Central memory CD8-positive, alpha-beta T cell (primary cell): ENCODE data around the gene NINJ1.

ENCODE experiments used
- ATAC-seq: fragments of 150-1000 bp; cut with Tn5 transposase; replicated peaks from 2 replicates; pipeline ENCODE4 v1.10.0; 2022; ENCODE audit warnings: mild to moderate bottlenecking, moderate FRiP score, moderate number of reproducible peaks; ENCODE audit not compliant: poor library complexity, severe bottlenecking; ENCODE audit errors: extremely low read depth
- DNase-seq, 2 donors: peaks; one replicate each; pipeline ENCODE4 v3.0.0; 2021; ENCODE audit warnings: low spot score in 2 of 2
- H3K27ac Mint-ChIP-seq: one replicate; pipeline ENCODE4 v1.8.0; 2022; ENCODE audit warnings: low read depth, mild to moderate bottlenecking, moderate library complexity, mixed read lengths
- H3K27me3 Mint-ChIP-seq: one replicate; pipeline ENCODE4 v1.8.0; 2022; ENCODE audit warnings: mixed read lengths
- H3K36me3 Mint-ChIP-seq: one replicate; pipeline ENCODE4 v1.8.0; 2022; ENCODE audit warnings: mild to moderate bottlenecking, moderate library complexity, mixed read lengths; ENCODE audit not compliant: insufficient read depth
- H3K4me1 Mint-ChIP-seq: one replicate; pipeline ENCODE4 v1.8.0; 2022; ENCODE audit warnings: mixed read lengths
- H3K4me3 Mint-ChIP-seq: one replicate; pipeline ENCODE4 v1.8.0; 2022; ENCODE audit warnings: mild to moderate bottlenecking, moderate library complexity, mixed read lengths
- H3K9me3 Mint-ChIP-seq: one replicate; pipeline ENCODE4 v1.8.0; 2022; ENCODE audit warnings: mixed read lengths

NINJ1 gene

DNA sequence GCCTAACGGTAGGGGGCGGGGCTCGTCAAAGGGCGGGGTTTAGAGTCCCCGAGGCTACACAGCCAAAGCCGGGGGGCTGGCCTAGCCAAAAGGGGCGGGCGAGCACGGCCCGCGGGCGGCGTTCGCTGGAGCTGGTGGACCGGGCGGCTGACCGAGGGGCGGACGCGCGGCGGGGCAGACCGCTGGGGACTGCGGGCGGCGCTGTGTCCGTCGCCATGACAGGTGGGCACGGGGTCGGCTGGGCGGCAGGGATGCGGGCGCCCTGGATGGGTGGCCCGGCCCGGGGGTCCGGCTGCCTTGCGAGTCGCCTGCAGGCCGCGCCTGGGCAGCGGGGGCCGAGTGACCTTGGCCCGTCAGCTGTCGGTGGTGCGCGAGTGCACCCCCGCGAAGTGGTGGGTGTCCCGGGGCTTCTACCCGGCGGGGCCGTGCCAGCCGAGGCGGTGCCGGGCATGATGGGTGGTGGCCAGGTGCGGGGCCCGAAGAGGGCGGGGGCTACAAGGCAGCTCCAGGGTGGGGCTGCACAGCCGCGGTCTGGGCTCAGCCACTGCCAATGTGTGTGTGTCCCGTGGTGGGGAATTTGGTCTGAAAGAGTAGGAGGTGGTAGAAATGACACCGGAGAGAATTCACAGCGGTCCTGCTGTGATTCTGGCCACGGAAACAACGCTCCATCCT is 37.8 kb downstream of the NINJ1 start, which contains the start of gene CARD19:
CARD19 (plus strand) TSS at position 87 of the 672 bp plus-strand sequence; CDS start at position 216, 129 bp downstream.
- Mint-ChIP-seq H3K9me3 (no peaks in the 10 kb centered on the region), H3K27me3 (no peaks in the 10 kb centered on the region), H3K36me3 (peaks cover 20% of the 10 kb centered on the region), H3K27ac (peak within 1 kb of the TSS; percentile 94), H3K4me3 (peak within 1 kb of the TSS; percentile 88), H3K4me1 (peaks cover 59% of the 10 kb centered on the region)
- peak in 1 of 2 donors; percentile 42 for DNase-seq
- peak; percentile 7 for ATAC-seq

DNA sequence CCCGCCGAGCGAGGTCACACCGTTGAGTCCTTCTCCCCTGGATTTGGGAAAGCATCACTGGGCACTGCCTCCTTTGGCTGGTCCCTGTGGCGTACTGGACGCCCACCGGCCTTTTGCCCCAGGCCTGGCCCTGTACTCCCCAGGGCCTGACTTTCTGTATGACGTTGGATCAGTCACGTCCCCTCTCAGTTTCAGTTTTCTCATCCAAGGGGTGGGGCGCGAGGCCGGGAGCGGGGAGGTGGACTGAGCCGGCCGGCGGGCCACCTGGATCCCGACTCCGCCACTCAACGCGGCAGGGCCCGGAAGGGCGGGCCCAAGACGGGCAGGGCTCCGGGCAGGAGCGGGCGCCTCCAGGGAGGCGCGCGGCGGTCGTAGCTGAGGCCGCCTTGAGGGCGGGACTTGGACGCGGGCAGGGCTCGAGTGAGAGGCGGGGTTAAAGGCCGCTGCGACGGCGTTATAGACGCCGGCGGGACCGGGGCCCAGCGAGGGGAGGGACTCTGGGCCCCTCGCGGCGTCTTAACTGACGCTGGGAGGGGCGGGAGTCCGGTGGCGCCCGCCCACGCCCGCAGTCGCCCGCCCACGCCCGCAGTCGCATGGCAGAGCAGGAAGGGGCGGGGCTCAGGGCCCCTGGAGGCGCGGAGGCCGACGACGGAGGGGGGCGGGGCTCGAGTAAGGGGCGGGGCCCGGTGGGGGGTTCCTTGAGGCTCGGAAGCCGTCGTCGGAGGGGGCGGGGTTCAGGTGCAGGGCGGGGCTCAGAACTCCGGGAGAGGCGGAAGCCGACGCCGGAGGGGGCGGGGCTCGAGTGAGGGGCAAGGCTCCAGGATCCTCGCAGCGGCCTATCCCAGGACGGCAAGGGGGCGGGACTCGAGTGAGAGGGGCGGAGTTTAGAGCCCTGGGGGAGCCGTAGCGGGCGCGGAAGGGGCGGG is 38.6 kb downstream of the NINJ1 start:
- H3K27me3 Mint-ChIP-seq = no peaks in the 10 kb centered on the region
- DNase-seq (peak; percentile 100), ATAC-seq (peak; percentile 80)
- H3K9me3 Mint-ChIP-seq = no peaks in the 10 kb centered on the region
- H3K4me3 Mint-ChIP-seq = peak overlapping the region; percentile 88
- peaks cover 55% of the 10 kb centered on the region for H3K4me1 Mint-ChIP-seq
- peaks cover 18% of the 10 kb centered on the region for H3K36me3 Mint-ChIP-seq
- peak overlapping the region; percentile 94 for H3K27ac Mint-ChIP-seq

DNA sequence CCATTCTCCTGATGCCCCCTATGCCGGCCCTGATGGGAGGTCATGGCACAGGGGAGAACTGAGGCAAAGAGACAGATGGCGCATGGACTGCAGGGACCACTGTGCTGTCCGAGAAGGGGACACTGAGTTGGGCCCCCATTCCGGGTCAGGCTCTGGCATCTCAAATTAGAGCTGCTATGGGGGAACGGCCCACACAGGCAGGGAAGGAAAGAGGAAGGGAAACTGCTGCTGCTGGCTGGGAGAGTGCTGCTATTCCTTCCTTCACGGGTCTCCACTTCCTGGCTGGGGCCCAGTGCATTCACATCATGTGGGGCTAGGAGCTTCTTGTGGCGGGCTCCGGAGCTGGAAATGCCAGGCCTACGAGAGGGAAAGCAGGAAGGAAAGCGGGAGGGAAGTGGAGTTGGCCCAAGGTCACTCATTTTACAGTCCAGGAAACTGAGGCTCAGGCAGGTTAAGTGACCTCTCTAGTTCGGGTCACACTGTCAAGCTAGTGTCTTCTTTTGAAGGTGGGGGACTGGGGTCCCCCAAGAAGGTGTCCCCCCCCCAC is 39.3 kb downstream of the NINJ1 start:
- no peaks in the 10 kb centered on the region for H3K9me3 Mint-ChIP-seq
- H3K36me3 Mint-ChIP-seq = peaks cover 17% of the 10 kb centered on the region
- H3K4me1 Mint-ChIP-seq = peaks cover 53% of the 10 kb centered on the region
- H3K27me3 Mint-ChIP-seq = no peaks in the 10 kb centered on the region
- no peak for DNase-seq
- no peak for ATAC-seq
- H3K4me3 Mint-ChIP-seq = peak overlapping the region; percentile 88
- H3K27ac Mint-ChIP-seq = peak overlapping the region; percentile 94

DNA sequence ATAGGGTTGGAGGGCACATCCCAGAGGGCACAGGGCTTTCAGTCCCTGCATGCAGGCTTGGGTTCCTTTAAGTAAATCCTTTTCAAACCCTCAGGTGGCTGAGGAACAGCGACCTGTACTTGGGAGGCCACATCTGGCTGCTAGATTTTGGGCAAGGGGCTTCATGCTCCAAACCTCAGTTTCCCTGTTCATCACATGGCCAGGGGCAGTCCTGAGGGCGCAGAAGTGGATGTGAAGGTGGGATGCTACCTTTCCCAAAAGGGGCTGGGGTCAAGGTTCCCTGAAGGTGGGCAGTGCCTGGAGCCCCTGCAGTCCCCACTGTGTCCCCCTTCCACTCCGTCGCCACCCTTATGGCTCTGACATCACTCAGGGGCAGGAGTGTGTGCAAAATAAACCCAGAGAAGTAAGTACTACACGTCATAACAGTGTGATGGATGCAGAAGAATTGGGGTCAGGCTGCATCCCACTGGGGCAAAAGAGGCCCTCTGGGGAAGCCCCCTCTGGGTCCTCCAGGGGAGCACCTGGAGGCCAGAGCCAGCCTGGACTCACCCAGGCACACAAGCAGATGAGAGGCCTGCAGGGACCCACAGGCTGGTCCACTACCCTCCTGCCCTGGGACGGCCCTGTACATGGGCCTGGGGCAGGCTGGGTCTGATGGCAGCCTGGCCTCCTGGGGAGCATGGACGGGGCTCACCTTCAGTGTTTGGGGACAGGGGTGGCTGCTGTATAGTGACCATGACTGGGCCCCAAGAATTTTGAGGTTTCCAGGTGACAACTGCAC is 40.0 kb downstream of the NINJ1 start:
- peaks cover 15% of the 10 kb centered on the region for H3K36me3 Mint-ChIP-seq
- peak overlapping the region; percentile 88 for H3K4me3 Mint-ChIP-seq
- H3K4me1 Mint-ChIP-seq = peaks cover 48% of the 10 kb centered on the region
- ATAC-seq = no peak
- DNase-seq = no peak
- H3K27ac Mint-ChIP-seq = peak overlapping the region; percentile 94
- no peaks in the 10 kb centered on the region for H3K27me3 Mint-ChIP-seq
- H3K9me3 Mint-ChIP-seq = no peaks in the 10 kb centered on the region

DNA sequence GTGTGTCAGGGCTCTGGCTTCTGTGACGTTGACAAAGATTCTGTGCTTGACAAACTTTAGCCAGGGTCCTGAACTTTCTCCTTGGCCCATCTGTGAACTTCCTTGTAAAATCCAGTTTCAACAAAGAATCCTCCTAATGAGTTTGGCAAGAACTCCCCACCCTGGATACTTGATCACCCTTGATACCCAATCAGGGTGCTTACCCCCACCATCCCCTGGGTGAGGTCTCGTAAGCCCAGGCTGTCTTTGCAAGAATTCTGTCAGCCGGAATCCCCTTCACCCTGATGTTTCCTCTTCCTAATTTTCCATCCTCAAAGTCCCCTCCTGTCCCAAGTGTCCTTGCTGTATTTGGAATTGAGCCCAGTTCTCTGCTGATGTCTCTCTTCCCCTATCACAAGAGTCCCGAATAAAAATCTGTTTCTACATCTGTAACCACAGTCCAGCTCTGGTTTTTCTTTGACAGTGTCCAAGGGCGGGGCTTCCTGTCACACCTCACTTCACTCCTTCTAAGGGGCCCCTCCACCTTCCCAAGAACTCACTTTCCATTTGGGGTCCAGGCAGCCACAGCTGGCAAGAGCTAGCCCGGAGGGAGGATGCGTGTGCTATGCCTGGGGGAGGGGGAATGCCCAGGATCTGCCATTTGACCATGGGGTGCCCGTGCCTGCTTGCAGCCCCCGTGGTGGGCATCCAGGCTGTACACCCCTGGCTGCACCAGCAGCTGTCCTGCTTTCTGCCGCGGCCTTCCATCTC is 40.7 kb downstream of the NINJ1 start:
- Mint-ChIP-seq H3K27ac (peak overlapping the region; percentile 94), H3K4me3 (peak overlapping the region; percentile 88), H3K27me3 (no peaks in the 10 kb centered on the region), H3K4me1 (peaks cover 45% of the 10 kb centered on the region), H3K9me3 (no peaks in the 10 kb centered on the region), H3K36me3 (peaks cover 15% of the 10 kb centered on the region)
- no peak for ATAC-seq
- DNase-seq = no peak

DNA sequence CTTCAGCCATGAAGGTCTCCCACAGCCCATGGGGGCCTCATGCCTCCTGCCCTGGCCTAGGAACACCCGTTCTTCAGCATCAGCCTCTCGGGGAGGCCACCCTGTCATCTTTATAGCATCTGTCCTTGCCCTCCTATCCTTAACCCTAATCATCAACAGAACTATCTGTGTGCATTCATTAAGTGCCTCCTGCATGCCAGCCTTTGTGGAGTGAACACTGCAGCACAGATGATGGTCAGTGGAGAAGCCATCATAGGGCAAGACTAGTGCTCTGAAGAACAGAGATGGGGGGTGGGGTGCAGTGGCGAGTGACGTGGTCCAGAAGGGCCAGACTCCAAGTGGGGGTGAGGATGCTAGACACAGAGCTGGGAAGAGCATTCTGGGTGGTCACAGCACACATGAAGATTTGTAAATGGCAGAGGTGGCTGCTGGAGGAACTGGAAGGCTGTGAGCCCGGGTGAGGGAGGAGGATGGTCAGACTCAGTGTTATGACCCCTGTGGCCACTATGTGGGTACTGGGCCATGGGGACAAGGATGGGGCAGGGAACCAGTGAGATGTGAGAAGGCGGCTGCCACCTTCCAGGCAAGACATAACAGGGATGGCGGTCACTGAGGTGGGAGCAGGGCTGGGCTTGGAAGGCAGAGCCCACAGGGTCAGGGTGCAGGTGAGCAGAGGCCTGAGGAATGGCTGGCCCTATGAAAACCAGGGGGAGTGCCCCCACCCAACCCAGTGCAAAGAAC is 41.6 kb downstream of the NINJ1 start:
- Mint-ChIP-seq H3K4me1 (peaks cover 37% of the 10 kb centered on the region), H3K4me3 (peak overlapping the region; percentile 12), H3K27me3 (no peaks in the 10 kb centered on the region)

DNA sequence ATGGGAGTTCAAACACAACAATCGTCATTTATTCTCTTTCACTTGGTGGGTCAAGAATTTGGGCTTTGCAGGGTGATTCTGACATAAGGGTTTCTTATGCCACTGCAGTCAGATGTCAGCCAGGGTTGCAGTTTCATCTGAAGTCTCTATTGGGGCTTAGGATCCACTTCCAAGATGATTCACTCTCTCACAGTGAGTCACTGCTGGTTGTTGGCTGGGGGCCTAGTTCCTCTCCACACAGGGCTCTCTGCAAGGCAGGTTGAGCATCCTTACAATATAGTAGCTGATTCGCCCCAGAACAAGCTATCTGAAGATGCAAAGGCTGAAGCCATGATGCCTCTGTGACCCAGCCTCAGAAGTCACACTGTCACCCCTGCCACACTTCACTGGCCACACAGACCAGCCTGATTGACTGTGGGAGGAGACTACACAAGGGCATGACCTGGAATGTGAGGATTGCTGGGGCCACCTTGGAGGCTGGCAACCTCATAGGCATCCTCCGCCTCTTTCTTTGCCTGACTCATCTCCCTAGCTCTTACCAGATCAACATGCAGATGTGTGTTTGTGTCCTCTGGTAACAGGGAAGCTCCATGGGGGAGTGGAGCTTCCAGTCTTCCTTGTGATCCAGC is 42.5 kb downstream of the NINJ1 start:
- peaks cover 9% of the 10 kb centered on the region for H3K36me3 Mint-ChIP-seq
- H3K27ac Mint-ChIP-seq = no peak overlapping the region
- H3K4me1 Mint-ChIP-seq = peaks cover 29% of the 10 kb centered on the region
- H3K27me3 Mint-ChIP-seq = no peaks in the 10 kb centered on the region
- no peaks in the 10 kb centered on the region for H3K9me3 Mint-ChIP-seq
- DNase-seq (no peak), ATAC-seq (no peak)
- H3K4me3 Mint-ChIP-seq = no peak overlapping the region

More for the DNA sequence above, 41.6 kb downstream of the NINJ1 start:
- ATAC-seq (no peak), DNase-seq (no peak)
- Mint-ChIP-seq H3K9me3 (no peaks in the 10 kb centered on the region), H3K27ac (peak overlapping the region; percentile 3), H3K36me3 (peaks cover 12% of the 10 kb centered on the region)

DNA sequence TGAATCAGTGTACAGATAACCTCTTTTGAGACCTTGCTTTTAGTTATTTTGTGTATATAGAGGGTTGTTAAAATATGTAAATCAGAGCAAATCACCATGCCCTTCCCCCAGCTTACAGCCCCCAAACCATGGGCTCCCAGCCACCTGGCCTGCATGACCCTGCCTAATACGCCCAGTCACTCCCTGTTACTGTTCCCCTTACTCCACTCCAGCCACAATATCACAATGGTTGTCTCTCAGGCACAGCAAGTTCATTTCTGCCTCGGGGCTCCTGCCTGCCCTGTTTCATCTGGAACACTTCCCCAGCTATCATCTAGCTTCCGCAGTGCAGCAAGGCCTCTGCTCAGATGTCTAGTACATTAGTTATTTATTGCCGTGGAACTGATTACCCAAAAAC is 43.0 kb downstream of the NINJ1 start:
- Mint-ChIP-seq H3K4me1 (peaks cover 29% of the 10 kb centered on the region), H3K27me3 (no peaks in the 10 kb centered on the region), H3K4me3 (no peak overlapping the region), H3K36me3 (peaks cover 9% of the 10 kb centered on the region), H3K9me3 (no peaks in the 10 kb centered on the region), H3K27ac (no peak overlapping the region)
- DNase-seq (no peak), ATAC-seq (no peak)

DNA sequence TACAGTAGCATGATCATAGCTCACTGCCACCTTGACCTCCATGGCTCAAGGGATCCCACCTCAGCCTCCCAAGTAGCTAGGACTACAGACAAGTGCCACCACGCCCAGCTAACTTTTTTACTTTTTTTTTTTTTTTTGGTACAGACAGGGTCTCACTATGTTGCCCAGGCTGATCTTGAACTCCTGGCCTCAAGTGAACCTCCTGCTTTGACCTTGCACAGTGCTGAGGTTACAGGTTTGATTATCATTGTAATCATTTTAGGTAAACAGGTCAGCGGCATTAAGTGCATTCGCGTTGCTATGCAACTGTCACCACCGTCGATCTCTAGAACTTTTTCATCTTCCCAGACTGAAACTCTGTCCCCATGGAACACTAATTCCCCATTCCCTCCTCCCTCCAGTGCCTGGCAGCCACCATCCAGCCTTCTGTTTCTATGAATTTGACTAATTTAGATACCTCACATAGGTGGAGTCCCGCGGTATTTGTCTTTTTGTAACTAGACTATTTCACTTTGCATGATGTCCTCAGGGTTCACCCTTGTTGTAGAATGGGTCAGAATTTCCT is 43.9 kb downstream of the NINJ1 start:
- peaks cover 29% of the 10 kb centered on the region for H3K4me1 Mint-ChIP-seq
- no peak for ATAC-seq
- peaks cover 7% of the 10 kb centered on the region for H3K36me3 Mint-ChIP-seq
- no peak overlapping the region for H3K4me3 Mint-ChIP-seq
- no peak for DNase-seq
- H3K27ac Mint-ChIP-seq = no peak overlapping the region
- H3K9me3 Mint-ChIP-seq = no peaks in the 10 kb centered on the region
- H3K27me3 Mint-ChIP-seq = no peaks in the 10 kb centered on the region

DNA sequence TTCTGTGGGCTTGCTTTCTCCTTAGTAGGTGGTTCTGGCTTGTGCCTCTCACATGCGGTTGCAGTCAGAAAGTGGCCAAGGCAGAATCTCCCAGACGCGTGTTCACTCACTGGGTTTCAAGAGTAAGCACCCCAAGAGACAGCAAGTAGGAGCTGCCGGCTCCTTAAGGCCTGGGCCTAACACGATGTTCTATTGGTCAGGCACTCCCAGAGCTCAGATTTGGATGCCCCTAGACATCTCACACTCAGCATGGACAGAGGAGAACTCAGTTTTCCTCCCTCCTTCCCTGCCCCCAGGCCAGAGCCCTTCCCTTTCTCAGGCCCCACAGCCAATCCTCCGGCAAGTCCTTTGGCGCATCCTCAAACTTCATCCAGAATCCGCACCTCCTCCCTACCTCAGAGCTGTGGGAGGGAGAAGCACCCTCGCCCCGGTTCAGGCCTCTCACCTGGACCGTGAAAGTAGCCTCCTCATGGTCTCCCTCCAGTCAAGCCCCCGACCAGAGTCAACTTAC is 44.5 kb downstream of the NINJ1 start:
- DNase-seq (no peak), ATAC-seq (no peak)
- H3K36me3 Mint-ChIP-seq = peaks cover 7% of the 10 kb centered on the region
- H3K4me3 Mint-ChIP-seq = no peak overlapping the region
- H3K9me3 Mint-ChIP-seq = no peaks in the 10 kb centered on the region
- no peaks in the 10 kb centered on the region for H3K27me3 Mint-ChIP-seq
- peaks cover 24% of the 10 kb centered on the region for H3K4me1 Mint-ChIP-seq
- H3K27ac Mint-ChIP-seq = no peak overlapping the region
